A549 (cell line): ENCODE measurements around the gene ADORA2B. TPM values are rescaled to one million over a fixed set of nuclear protein-coding genes. Genes with fewer than 3 reads are reported as not detected.
A peak's percentile ranks its signal among the peaks of the same experiment; 100 is the strongest.

ENCODE experiments used
- ATAC-seq, 2 experiments: fragments of 200-7000 bp in 1 of 2; fragments of >200 bp in 1 of 2; cut with Nextera tagmentation in 1 of 2; cut with Tn5 transposase in 1 of 2; 3 replicates each; pipeline versions ENCODE4 v1.8.0 to v1.9.1; 2018 to 2020; ENCODE audit warnings: mild to moderate bottlenecking in 1 of 2, moderate library complexity in 1 of 2
- CTCF ChIA-PET: fragments of 300-600 bp; sonication (Branson Sonifier 250); formaldehyde crosslinking; extraction: SDS; loops from one replicate; lab custom pipeline; 2021; ENCODE audit warnings: antibody characterized with exemption, inconsistent platforms; lab: Yijun Ruan, JAX
- POLR2A ChIA-PET: fragments of 350-600 bp; formaldehyde crosslinking; extraction: SDS; loops from one replicate; lab custom pipeline; 2021; ENCODE audit warnings: antibody characterized with exemption, inconsistent platforms; lab: Yijun Ruan, JAX
- DNase-seq, 2 experiments: peaks; one replicate each; pipeline versions ENCODE4 v3.0.0 to v3.0.0-alpha.2; 2011 to 2016; ENCODE audit warnings: low read depth in 1 of 2, low spot score in 1 of 2
- FAIRE-seq: peaks from 2 replicates; lab custom pipeline; 2011; peaks lifted over from hg19 to GRCh38; lab: Jason Lieb, UNC
- H3K27ac ChIP-seq, 2 experiments: fragments of >200 bp; sonication (Bioruptor Twin); formaldehyde crosslinking; 3 replicates each; pipeline ENCODE4 v1.5.1; 2016 to 2017
- H3K4me1 ChIP-seq: fragments of >200 bp; sonication (Bioruptor Twin); formaldehyde crosslinking; 3 replicates; pipeline ENCODE4 v1.6.1; 2016
- H3K4me2 ChIP-seq: fragments of >200 bp; sonication (Bioruptor Twin); formaldehyde crosslinking; 3 replicates; pipeline ENCODE4 v1.6.1; 2016
- H3K4me3 ChIP-seq: fragments of >200 bp; sonication (Bioruptor Twin); formaldehyde crosslinking; 3 replicates; pipeline ENCODE4 v1.5.1; 2016
- H3K9me3 ChIP-seq: fragments of >200 bp; sonication (Bioruptor Twin); formaldehyde crosslinking; 3 replicates; pipeline ENCODE4 v1.6.1; 2016
- ATOH8 ChIP-seq: fragments of 250-450 bp; sonication (Bioruptor Pico); IDR thresholded peaks from 2 replicates; pipeline ENCODE4 v1.5.0; 2020; ENCODE audit warnings: low read depth, mild to moderate bottlenecking, moderate library complexity
- BHLHE40 ChIP-seq: IDR thresholded peaks from 2 replicates; pipeline ENCODE4 v1.6.1; 2012; ENCODE audit warnings: low read depth, low read length, inconsistent platforms
- CEBPB ChIP-seq, 2 experiments: fragments of >200 bp in 1 of 2; sonication (Bioruptor Twin) in 1 of 2; formaldehyde crosslinking in 1 of 2; IDR thresholded peaks; 2 replicates each; pipeline ENCODE4 v1.6.1; 2012 to 2016
- CHD2 ChIP-seq: fragments of 150-350 bp; IDR thresholded peaks from 2 replicates; pipeline ENCODE4 v1.6.1; 2014; ENCODE audit warnings: low read length; ENCODE audit not compliant: partially characterized antibody
- E2F6 ChIP-seq: IDR thresholded peaks from 2 replicates; pipeline ENCODE4 v1.6.1; 2012; ENCODE audit warnings: low read depth, borderline replicate concordance
- EHF ChIP-seq: fragments of 250-450 bp; sonication (Bioruptor Pico); IDR thresholded peaks from 2 replicates; pipeline ENCODE4 v1.5.0; 2020; ENCODE audit warnings: mild to moderate bottlenecking
- EHMT2 ChIP-seq: fragments of 200-600 bp; sonication (generic); IDR thresholded peaks from 2 replicates; pipeline ENCODE4 v1.6.1; 2016; ENCODE audit warnings: antibody characterized with exemption, low read depth, mild to moderate bottlenecking, moderate library complexity
- ELK1 ChIP-seq: fragments of 150-350 bp; IDR thresholded peaks from 2 replicates; pipeline ENCODE4 v1.6.1; 2014; ENCODE audit warnings: low read depth, mild to moderate bottlenecking, low read length
- FOSB ChIP-seq: fragments of 250-450 bp; sonication (Bioruptor Pico); IDR thresholded peaks from 2 replicates; pipeline ENCODE4 v1.5.0; 2020; ENCODE audit warnings: mild to moderate bottlenecking, moderate library complexity
- FOSL2 ChIP-seq, 2 experiments: fragments of 450-650 bp in 1 of 2; fragments of >200 bp in 1 of 2; sonication (Bioruptor Twin) in 1 of 2; formaldehyde crosslinking; IDR thresholded peaks; 2 replicates each; pipeline versions ENCODE4 v1.5.0 to v1.6.1; 2016 to 2020; ENCODE audit warnings: mild to moderate bottlenecking in 1 of 2, moderate library complexity in 1 of 2
- HOXA7 ChIP-seq: fragments of 250-450 bp; sonication (Bioruptor Pico); IDR thresholded peaks from 2 replicates; pipeline ENCODE4 v1.5.0; 2020; ENCODE audit warnings: mild to moderate bottlenecking, moderate library complexity
- HOXB5 ChIP-seq: fragments of 250-450 bp; sonication (Bioruptor Pico); IDR thresholded peaks from 2 replicates; pipeline ENCODE4 v1.5.0; 2020; ENCODE audit warnings: mild to moderate bottlenecking, moderate library complexity
- KDM1A ChIP-seq: fragments of 200-600 bp; sonication (generic); IDR thresholded peaks from 2 replicates; pipeline ENCODE4 v1.6.1; 2016; ENCODE audit warnings: low read depth, mild to moderate bottlenecking
- PHF8 ChIP-seq: fragments of 200-600 bp; sonication (generic); IDR thresholded peaks from 2 replicates; pipeline ENCODE4 v1.6.1; 2016; ENCODE audit warnings: low read depth, mild to moderate bottlenecking, antibody characterized with exemption, moderate library complexity, borderline replicate concordance
- RARB ChIP-seq: fragments of 250-450 bp; sonication (Bioruptor Pico); IDR thresholded peaks from 2 replicates; pipeline ENCODE4 v1.8.0; 2021; ENCODE audit warnings: mild to moderate bottlenecking, moderate library complexity
- RCOR1 ChIP-seq: fragments of 150-350 bp; IDR thresholded peaks from 2 replicates; pipeline ENCODE4 v1.6.1; 2014; ENCODE audit warnings: antibody characterized with exemption, low read length, low read depth
- RNF2 ChIP-seq: fragments of 200-600 bp; sonication (generic); IDR thresholded peaks from 2 replicates; pipeline ENCODE4 v1.6.1; 2016; ENCODE audit warnings: low read depth, mild to moderate bottlenecking, antibody characterized with exemption, moderate library complexity, borderline replicate concordance
- SMC3 ChIP-seq: fragments of >200 bp; sonication (Bioruptor Twin); formaldehyde crosslinking; IDR thresholded peaks from 3 replicates; pipeline ENCODE4 v1.6.1; 2018; ENCODE audit warnings: inconsistent platforms
- SREBF2 ChIP-seq: fragments of 450-650 bp; IDR thresholded peaks from 2 replicates; pipeline ENCODE4 v1.6.1; 2014; ENCODE audit warnings: mild to moderate bottlenecking, moderate library complexity
- ZFP36 ChIP-seq: fragments of 450-650 bp; IDR thresholded peaks from 2 replicates; pipeline ENCODE4 v1.6.1; 2014; ENCODE audit warnings: borderline replicate concordance; ENCODE audit not compliant: partially characterized antibody
- ZNF302 ChIP-seq: fragments of 250-450 bp; sonication (Bioruptor Pico); IDR thresholded peaks from 2 replicates; pipeline ENCODE4 v1.9.0; 2021; ENCODE audit warnings: inconsistent platforms, mild to moderate bottlenecking, moderate library complexity
- ZSCAN20 ChIP-seq: fragments of 250-450 bp; sonication (Bioruptor Pico); IDR thresholded peaks from 2 replicates; pipeline ENCODE4 v1.8.0; 2022; ENCODE audit warnings: mild to moderate bottlenecking, moderate library complexity
- WGBS: methylation state at CpG from one replicate; pipeline ENCODE4 v1.1.6; 2017; ENCODE audit errors: missing lambda C conversion rate; 5-methylcytosine and 5-hydroxymethylcytosine counted together
- polyA plus RNA-seq, 4 experiments: library from polyadenylated mRNA; depleted of rRNA in 3 of 4; stranded (reverse); fragments of >200 nt; fragmentation: RNase III in 1 of 4; extraction: RNeasy Plus Mini Kit Qiagen cat#74134 plus additional on column Dnase treatment in 1 of 4; gene quantifications; 2 replicates in 3 of 4; 3 replicates in 1 of 4; pipeline ENCODE4 v1.2.3, GENCODE V29; 2011 to 2017
- TF ChIP-seq, protein P1 (sequence below): fragments of 450-650 bp; IDR thresholded peaks from 2 replicates; pipeline ENCODE4 v1.6.1; 2014; ENCODE audit warnings: antibody characterized with exemption
- TF ChIP-seq, protein P2 (sequence below): fragments of >200 bp; sonication (Bioruptor Twin); formaldehyde crosslinking; IDR thresholded peaks from 2 replicates; pipeline ENCODE4 v1.6.1; 2016

Gene ADORA2B
- polyA plus RNA-seq, 2 of the 4 experiments (the other 2 are of a cell fraction) = 5.7 to 10.2 TPM

- Histone ChIP-seq H3K4me3 (no peak overlapping the region), H3K9me3 (no peaks in the 10 kb centered on the region), H3K4me1 (no peaks in the 10 kb centered on the region), H3K27ac (peak overlapping the region in 1 of 2 experiments; percentile 4; a peak in 1 of 6 replicates), H3K4me2 (no peak overlapping the region)
- WGBS = 74% methylated on average over 6 of the region's 6 CpGs
- TF ChIP-seq SREBF2 = no peak
- no peak for TF ChIP-seq RCOR1
- TF ChIP-seq EHMT2 = no peak
- FAIRE-seq (no peak), DNase-seq (no peak), ATAC-seq (no peak; a peak in 1 of 6 replicates)
- CTCF ChIA-PET = interaction anchor here (0.5 to 4.7 kb wide), 6 partner anchors 10 to 103 kb away, joined by 3 to 35 read pairs (median 4); partner anchors contain the start of genes ADORA2B and ZSWIM7
- POLR2A ChIA-PET = no interaction called here
Observed at GRCh38 chr17:15930426-15930825, 14.5 kb upstream of the ADORA2B start.

GRCh38 chr17:15931394-15931793 lies 13.5 kb upstream of the ADORA2B start:
- ATAC-seq (peak in 1 of 2 experiments; percentile 30; a peak in 1 of 6 replicates), FAIRE-seq (no peak)
- no peaks in the 10 kb centered on the region for H3K4me1 ChIP-seq

GRCh38 chr17:15934866-15935265 lies 10.1 kb upstream of the ADORA2B start:
- FAIRE-seq (peak; percentile 56), DNase-seq (no peak), ATAC-seq (no peak)
- H3K9me3 ChIP-seq = no peaks in the 10 kb centered on the region
- H3K4me3 ChIP-seq = no peak overlapping the region
- no peak for TF ChIP-seq FOSL2 (IDR thresholded peaks at IDR 0.05)
- TF ChIP-seq FOSL2 (CRISPR knock-in tag; IDR thresholded peaks at IDR 0.05) = no peak
- TF ChIP-seq EHF (CRISPR knock-in tag) = no peak
- no peak for TF ChIP-seq RARB
- TF ChIP-seq, protein P1, sequence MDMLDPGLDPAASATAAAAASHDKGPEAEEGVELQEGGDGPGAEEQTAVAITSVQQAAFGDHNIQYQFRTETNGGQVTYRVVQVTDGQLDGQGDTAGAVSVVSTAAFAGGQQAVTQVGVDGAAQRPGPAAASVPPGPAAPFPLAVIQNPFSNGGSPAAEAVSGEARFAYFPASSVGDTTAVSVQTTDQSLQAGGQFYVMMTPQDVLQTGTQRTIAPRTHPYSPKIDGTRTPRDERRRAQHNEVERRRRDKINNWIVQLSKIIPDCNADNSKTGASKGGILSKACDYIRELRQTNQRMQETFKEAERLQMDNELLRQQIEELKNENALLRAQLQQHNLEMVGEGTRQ = no peak
- no peak for TF ChIP-seq HOXA7 (CRISPR knock-in tag)
- no peak for TF ChIP-seq E2F6
- no peak for TF ChIP-seq RNF2
- TF ChIP-seq, protein P2, sequence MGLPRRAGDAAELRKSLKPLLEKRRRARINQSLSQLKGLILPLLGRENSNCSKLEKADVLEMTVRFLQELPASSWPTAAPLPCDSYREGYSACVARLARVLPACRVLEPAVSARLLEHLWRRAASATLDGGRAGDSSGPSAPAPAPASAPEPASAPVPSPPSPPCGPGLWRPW = no peak
- no peak for TF ChIP-seq KDM1A
- TF ChIP-seq ELK1 = no peak
- TF ChIP-seq CEBPB (IDR thresholded peaks at IDR 0.05) = no peak
- TF ChIP-seq ATOH8 = no peak
- no peak for TF ChIP-seq FOSB (CRISPR knock-in tag)
- TF ChIP-seq PHF8 = no peak
- TF ChIP-seq BHLHE40 = no peak
- no peak for TF ChIP-seq ZNF302 (CRISPR knock-in tag)
- TF ChIP-seq CHD2 = no peak
- TF ChIP-seq SREBF2 = no peak
- no peak overlapping the region for H3K27ac ChIP-seq
- POLR2A ChIA-PET = no interaction called here
- CTCF ChIA-PET = interaction anchor here (4.9 kb wide), 1 partner anchor 10 kb away, joined by 41 read pairs; the partner anchor contains the start of gene ADORA2B
- WGBS = 92% methylated on average over 5 of the region's 5 CpGs
- no peaks in the 10 kb centered on the region for H3K4me1 ChIP-seq
- no peak overlapping the region for H3K4me2 ChIP-seq

More at GRCh38 chr17:15931394-15931793, 13.5 kb upstream of the ADORA2B start:
- ChIA-PET POLR2A (no interaction called here), CTCF (interaction anchor here (1.4 to 4.7 kb wide), 3 partner anchors 9 to 67 kb away, joined by 5 to 35 read pairs (median 6); partner anchors contain the start of genes ADORA2B and ZSWIM7)
- Histone ChIP-seq H3K9me3 (no peaks in the 10 kb centered on the region), H3K4me2 (no peak overlapping the region), H3K4me3 (no peak overlapping the region), H3K27ac (no peak overlapping the region)
- DNase-seq = no peak
- no peak for TF ChIP-seq ZFP36
- TF ChIP-seq RCOR1 = no peak
- TF ChIP-seq E2F6 = no peak
- TF ChIP-seq HOXB5 (CRISPR knock-in tag) = no peak
- TF ChIP-seq SMC3 = no peak
- TF ChIP-seq ZSCAN20 (CRISPR knock-in tag) = no peak
- TF ChIP-seq EHF (CRISPR knock-in tag) = no peak
- TF ChIP-seq ATOH8 = no peak
